Right lobe of liver (tissue), 6 donors: ENCODE results near the gene ZBTB26. TPM values are rescaled to one million over a fixed set of nuclear protein-coding genes. Genes with fewer than 3 reads are reported as not detected.

Source experiments
- ATAC-seq, 4 donors: fragments of 200-7000 bp; cut with Tn5 transposase; one replicate each; pipeline ENCODE4 v1.9.1; 2020; ENCODE audit warnings: mild to moderate bottlenecking in 4 of 4, moderate library complexity in 4 of 4
- DNase-seq, 3 donors: peaks; one replicate each; pipeline ENCODE4 v3.0.0-alpha.2; 2020
- H3K27ac ChIP-seq, 3 donors: fragments of 200-600 bp; one replicate each; pipeline ENCODE4 v1.8.0; 2022
- H3K27me3 ChIP-seq, 2 donors: fragments of 200-600 bp; one replicate each; pipeline ENCODE4 v1.8.0; 2022
- H3K36me3 ChIP-seq, 4 donors: fragments of 200-600 bp; sonication (generic) in 1 of 4; one replicate each; pipeline versions ENCODE4 v1.5.1 to v1.8.0; 2017 to 2022; ENCODE audit warnings: control low read depth in 1 of 4
- H3K4me1 ChIP-seq, 4 donors: fragments of 200-600 bp; sonication (generic) in 1 of 4; one replicate each; pipeline versions ENCODE4 v1.5.1 to v1.8.0; 2017 to 2022; ENCODE audit warnings: control low read depth in 1 of 4
- H3K4me3 ChIP-seq, 3 donors: fragments of 200-600 bp; one replicate each; pipeline ENCODE4 v1.8.0; 2022
- H3K9me3 ChIP-seq, 4 donors: fragments of 200-600 bp; sonication (generic) in 1 of 4; one replicate each; pipeline versions ENCODE4 v1.5.1 to v1.8.0; 2017 to 2022; ENCODE audit warnings: control low read depth in 1 of 4
- POLR2A ChIP-seq: fragments of 450-650 bp; IDR thresholded peaks from one replicate; pipeline ENCODE4 v1.6.1; 2017; ENCODE audit warnings: antibody characterized with exemption, mild to moderate bottlenecking
- WGBS: methylation state at CpG from one replicate; pipeline ENCODE4 v1.1.6; 2018; ENCODE audit warnings: low coverage, low lambda C conversion rate; ENCODE audit not compliant: insufficient coverage; ENCODE audit errors: missing lambda C conversion rate; 5-methylcytosine and 5-hydroxymethylcytosine counted together
- intact Hi-C, 2 donors: fragments of 100-400 bp; cut with DNase I; formaldehyde crosslinking; loops; one replicate each; pipeline versions ENCODE4 v1.11.2 to v1.14.1; 2022
- small RNA-seq, 2 experiments: library from RNA; depleted of rRNA; stranded (forward); fragments of <200 nt; gene quantifications; one replicate each; pipeline ENCODE3, GENCODE V24; 2016
- total RNA-seq, 6 experiments: library from RNA; depleted of rRNA in 2 of 6; stranded (reverse); fragments of >200 nt in 2 of 6; fragmentation: NEBNext Ultra II Directional in 3 of 6; extraction: Animal tissue kit (Norgen Biotek cat#: 25700) in 3 of 6; gene quantifications; one replicate each; pipeline versions ENCODE4 v1.1.0 to v1.2.4, GENCODE V29; 2016 to 2023
- TF ChIP-seq, protein P1 (sequence below), 4 donors: fragments of 200-600 bp in 3 of 4; fragments of 450-650 bp in 1 of 4; IDR thresholded peaks; one replicate each; pipeline versions ENCODE4 v1.5.1 to v1.8.0; 2016 to 2022; ENCODE audit warnings: antibody characterized with exemption in 4 of 4, mild to moderate bottlenecking in 2 of 4
- donor health status: DM: no; HTN: yes; CAD: no.
- donor health status: DM: no; HTN: no; CAD: no.
- donor health status: DM: no; HTN: no; CAD: no.
- donor health status: DM: no; HTN: yes; CAD: no.
- donor health status: DM: no; HTN: yes; CAD: no.

Gene ZBTB26
- total RNA-seq, 6 experiments from 2014 or later, result 1.2 to 2.3 (median 1.4) TPM

DNA sequence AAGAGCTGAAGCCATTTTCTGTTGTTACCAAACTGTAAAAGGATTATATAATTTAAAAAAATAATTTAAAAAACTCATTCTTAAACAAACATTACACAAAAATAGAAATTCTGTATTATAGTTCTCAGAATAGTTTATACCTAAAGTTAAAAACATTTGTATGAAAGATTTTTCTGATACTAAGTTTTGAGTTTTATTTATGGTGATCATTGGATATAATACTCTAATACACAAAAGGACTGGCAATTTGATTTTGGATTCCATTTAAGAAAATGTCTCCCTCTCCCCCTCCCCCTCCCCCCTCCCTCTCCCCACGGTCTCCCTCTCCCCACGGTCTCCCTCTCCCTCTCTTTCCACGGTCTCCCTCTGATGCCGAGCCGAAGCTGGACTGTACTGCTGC is 65.2 kb downstream of the ZBTB26 start:
- Histone ChIP-seq H3K36me3 (peaks cover 0 to 8% (median 1%) of the 10 kb centered on the region in 4 donors), H3K4me1 (no peaks in the 10 kb centered on the region), H3K27ac (no peak overlapping the region), H3K9me3 (no peaks in the 10 kb centered on the region), H3K27me3 (no peaks in the 10 kb centered on the region), H3K4me3 (no peak overlapping the region)
- ATAC-seq (no peak), DNase-seq (no peak)
- WGBS, result 100% methylated on average over 2 of the region's 5 CpGs
- intact Hi-C loops, result no loop called here
- TF ChIP-seq, protein P1, sequence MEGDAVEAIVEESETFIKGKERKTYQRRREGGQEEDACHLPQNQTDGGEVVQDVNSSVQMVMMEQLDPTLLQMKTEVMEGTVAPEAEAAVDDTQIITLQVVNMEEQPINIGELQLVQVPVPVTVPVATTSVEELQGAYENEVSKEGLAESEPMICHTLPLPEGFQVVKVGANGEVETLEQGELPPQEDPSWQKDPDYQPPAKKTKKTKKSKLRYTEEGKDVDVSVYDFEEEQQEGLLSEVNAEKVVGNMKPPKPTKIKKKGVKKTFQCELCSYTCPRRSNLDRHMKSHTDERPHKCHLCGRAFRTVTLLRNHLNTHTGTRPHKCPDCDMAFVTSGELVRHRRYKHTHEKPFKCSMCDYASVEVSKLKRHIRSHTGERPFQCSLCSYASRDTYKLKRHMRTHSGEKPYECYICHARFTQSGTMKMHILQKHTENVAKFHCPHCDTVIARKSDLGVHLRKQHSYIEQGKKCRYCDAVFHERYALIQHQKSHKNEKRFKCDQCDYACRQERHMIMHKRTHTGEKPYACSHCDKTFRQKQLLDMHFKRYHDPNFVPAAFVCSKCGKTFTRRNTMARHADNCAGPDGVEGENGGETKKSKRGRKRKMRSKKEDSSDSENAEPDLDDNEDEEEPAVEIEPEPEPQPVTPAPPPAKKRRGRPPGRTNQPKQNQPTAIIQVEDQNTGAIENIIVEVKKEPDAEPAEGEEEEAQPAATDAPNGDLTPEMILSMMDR (IDR thresholded peaks at IDR 0.05), result no peak
- TF ChIP-seq POLR2A, result no peak

Small RNAs within 50 kb of the gene (small RNA-seq; reads per million reads assigned to genes)
- gene RNY1P15, result 0 reads per million in 2 experiments
- gene SNORD90, result 3,684 to 4,052 reads per million in 2 experiments

Other genes starting within 250 kb of the ZBTB26 start
- not detected for gene OR1L4, start 207.5 kb downstream of the ZBTB26 start, total RNA-seq
- gene OR1L6, start 189.2 kb downstream of the ZBTB26 start, total RNA-seq, result not detected
- not detected for gene OR5C1, start 142.6 kb downstream of the ZBTB26 start, total RNA-seq
- gene OR1K1, start 131.4 kb downstream of the ZBTB26 start, total RNA-seq, result not detected
- gene PDCL, start 102.9 kb downstream of the ZBTB26 start, total RNA-seq, result 1 to 10 TPM; 3.5 to 7.5 (median 4.8) TPM
- 10 to 100 TPM; 14.1 to 20.7 (median 19.4) TPM for gene RC3H2, start 26.2 kb downstream of the ZBTB26 start, total RNA-seq
- 1 to 10 TPM; 2.2 to 4.3 (median 2.7) TPM for gene ZBTB6, start 18.2 kb downstream of the ZBTB26 start, total RNA-seq
- gene RABGAP1, start 9.5 kb upstream of the ZBTB26 start, total RNA-seq, result 10 to 100 TPM; 11.4 to 15.4 (median 13.5) TPM
- under 1 TPM in 4 of 6 experiments, not detected in 2; 0.44 to 0.68 (median 0.54) TPM for gene GPR21, start 102.2 kb upstream of the ZBTB26 start, total RNA-seq